Chondrocyte (in vitro differentiated cells): Measurements from ENCODE around the gene LRMDA. TPM values are rescaled to one million over a fixed set of nuclear protein-coding genes. Genes with fewer than 3 reads are reported as not detected.
"Not testable (repeated sequence)": the region's sequence is repeated elsewhere in the genome, so short reads cannot be mapped to it uniquely, and the experiment has no call there.

Source experiments
- DNase-seq: peaks from one replicate; pipeline ENCODE4 v3.0.0; 2021; ENCODE audit warnings: mixed read lengths, low spot score
- H3K27ac Mint-ChIP-seq: one replicate; pipeline ENCODE4 v1.8.0; 2021; ENCODE audit warnings: mild to moderate bottlenecking, moderate library complexity, mixed read lengths; ENCODE audit not compliant: unreplicated experiment
- H3K27me3 Mint-ChIP-seq: 2 replicates; pipeline ENCODE4 v1.8.0; 2021; ENCODE audit warnings: low read depth, mixed read lengths
- H3K36me3 Mint-ChIP-seq: 2 replicates; pipeline ENCODE4 v1.8.0; 2021; ENCODE audit warnings: low read depth, mixed read lengths
- H3K4me1 Mint-ChIP-seq: 2 replicates; pipeline ENCODE4 v1.8.0; 2021; ENCODE audit warnings: low read depth, mild to moderate bottlenecking, mixed read lengths
- H3K4me3 Mint-ChIP-seq: one replicate; pipeline ENCODE4 v1.8.0; 2021; ENCODE audit warnings: mild to moderate bottlenecking, moderate library complexity, mixed read lengths; ENCODE audit not compliant: unreplicated experiment
- H3K9me3 Mint-ChIP-seq: 2 replicates; pipeline ENCODE4 v1.8.0; 2021; ENCODE audit warnings: low read depth, mixed read lengths
- total RNA-seq: library from RNA; stranded (reverse); gene quantifications from 3 replicates; pipeline ENCODE4 v1.2.1, GENCODE V29; 2021
- TF ChIP-seq, protein P1 (sequence below): fragments of 200-600 bp; sonication (generic); IDR thresholded peaks from 2 replicates; pipeline ENCODE4 v1.5.0; 2021; ENCODE audit warnings: antibody characterized with exemption, mild to moderate bottlenecking, moderate library complexity

Gene LRMDA
- total RNA-seq, 1 donor from 2014 or later = 2.8 TPM

DNA sequence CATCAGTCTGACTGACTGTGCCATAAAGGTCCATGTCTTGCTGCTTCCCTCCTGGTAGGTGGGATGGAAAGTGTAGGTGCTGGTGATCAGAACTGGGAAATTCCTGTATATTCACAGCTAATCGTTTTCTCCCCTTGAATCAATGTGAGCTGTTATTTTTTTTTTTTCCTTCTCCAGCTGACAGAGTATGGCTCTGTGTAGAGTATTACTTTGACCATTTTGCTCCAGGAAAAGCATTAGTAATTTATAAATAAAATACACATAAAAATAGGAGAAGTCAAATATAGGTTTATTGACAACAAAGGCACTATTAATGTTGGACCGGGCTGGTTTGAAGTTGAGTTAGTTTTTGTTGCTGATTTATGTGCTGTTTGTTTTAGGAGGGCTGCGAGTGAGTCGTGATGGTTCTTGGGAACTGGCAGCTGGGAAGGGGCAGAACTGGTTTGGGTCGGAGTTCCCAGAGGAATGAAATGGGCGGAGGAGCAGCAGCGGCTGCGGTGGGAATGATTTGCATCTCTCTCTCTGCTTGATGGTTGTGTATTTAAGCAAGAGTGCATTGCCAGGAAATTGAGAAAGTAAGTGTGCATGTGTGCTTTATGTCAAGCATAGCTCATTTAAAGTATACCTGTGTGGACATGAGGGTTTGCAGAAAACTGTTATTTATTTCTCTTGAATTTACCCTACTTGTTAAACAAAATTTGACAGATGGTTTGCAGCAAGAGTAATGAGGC, 80.9 kb downstream of the LRMDA start:
- no peak for DNase-seq
- Mint-ChIP-seq H3K27me3 (peaks cover 24% of the 10 kb centered on the region), H3K9me3 (peaks cover 3% of the 10 kb centered on the region), H3K27ac (no peak overlapping the region), H3K4me1 (peaks cover 25% of the 10 kb centered on the region), H3K36me3 (peaks cover 3% of the 10 kb centered on the region), H3K4me3 (peak overlapping the region; percentile 17)
- TF ChIP-seq, protein P1, sequence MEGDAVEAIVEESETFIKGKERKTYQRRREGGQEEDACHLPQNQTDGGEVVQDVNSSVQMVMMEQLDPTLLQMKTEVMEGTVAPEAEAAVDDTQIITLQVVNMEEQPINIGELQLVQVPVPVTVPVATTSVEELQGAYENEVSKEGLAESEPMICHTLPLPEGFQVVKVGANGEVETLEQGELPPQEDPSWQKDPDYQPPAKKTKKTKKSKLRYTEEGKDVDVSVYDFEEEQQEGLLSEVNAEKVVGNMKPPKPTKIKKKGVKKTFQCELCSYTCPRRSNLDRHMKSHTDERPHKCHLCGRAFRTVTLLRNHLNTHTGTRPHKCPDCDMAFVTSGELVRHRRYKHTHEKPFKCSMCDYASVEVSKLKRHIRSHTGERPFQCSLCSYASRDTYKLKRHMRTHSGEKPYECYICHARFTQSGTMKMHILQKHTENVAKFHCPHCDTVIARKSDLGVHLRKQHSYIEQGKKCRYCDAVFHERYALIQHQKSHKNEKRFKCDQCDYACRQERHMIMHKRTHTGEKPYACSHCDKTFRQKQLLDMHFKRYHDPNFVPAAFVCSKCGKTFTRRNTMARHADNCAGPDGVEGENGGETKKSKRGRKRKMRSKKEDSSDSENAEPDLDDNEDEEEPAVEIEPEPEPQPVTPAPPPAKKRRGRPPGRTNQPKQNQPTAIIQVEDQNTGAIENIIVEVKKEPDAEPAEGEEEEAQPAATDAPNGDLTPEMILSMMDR = no peak

DNA sequence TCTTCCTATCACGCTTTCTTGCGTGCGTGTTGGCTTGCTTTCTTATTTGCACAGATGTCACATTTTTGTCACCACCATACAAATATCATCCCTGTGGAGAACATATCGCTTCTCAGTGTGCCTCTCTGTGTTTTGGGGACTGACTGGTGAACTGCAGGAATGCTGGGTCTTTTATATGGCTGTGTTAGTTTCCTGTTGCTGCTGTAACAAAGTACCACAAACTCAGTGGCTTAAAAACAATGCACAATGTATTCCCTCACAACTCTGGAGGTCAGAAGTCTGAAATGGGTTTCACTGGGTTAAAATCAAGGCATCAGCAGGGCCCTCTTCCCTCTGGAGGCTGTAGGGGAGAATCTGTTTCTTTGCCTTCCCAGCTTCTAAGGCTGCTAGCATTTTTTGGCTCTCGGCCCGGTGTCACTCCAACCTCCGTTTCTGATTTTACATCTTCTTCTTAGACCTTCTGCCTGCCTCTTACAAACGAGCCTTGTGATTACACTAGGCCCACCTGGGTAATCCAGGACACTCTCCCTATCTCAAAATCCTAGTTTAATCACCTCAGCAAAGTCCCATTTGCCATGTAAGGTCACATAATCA, 82.0 kb downstream of the LRMDA start:
- H3K27me3 Mint-ChIP-seq = peaks cover 34% of the 10 kb centered on the region

DNA sequence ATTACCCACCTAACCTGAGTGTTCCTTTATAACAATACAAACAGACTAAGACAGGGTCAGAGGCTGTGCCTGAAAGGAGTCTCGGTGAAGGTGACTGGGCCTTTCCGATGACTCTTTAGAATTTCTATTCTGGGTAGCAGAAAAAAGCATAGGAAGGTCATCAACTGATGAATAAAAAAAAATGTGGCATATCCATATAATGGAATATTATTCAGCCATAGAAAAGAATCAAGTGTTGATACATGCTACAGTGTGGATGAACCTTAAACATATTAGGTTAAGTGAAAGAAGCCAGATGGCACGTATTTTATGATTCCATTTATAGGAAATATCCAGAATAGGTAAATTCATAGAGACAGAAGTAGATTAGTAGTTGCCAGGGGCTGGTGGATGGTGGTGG, 83.4 kb downstream of the LRMDA start:
- TF ChIP-seq, protein P1 = no peak
- peaks cover 12% of the 10 kb centered on the region for H3K4me1 Mint-ChIP-seq
- no peak overlapping the region for H3K27ac Mint-ChIP-seq
- no peak for DNase-seq
- H3K27me3 Mint-ChIP-seq = peaks cover 45% of the 10 kb centered on the region
- H3K9me3 Mint-ChIP-seq = peaks cover 3% of the 10 kb centered on the region
- peaks cover 7% of the 10 kb centered on the region for H3K36me3 Mint-ChIP-seq
- H3K4me3 Mint-ChIP-seq = no peak overlapping the region

More for the DNA sequence above, 82.0 kb downstream of the LRMDA start:
- Mint-ChIP-seq H3K9me3 (peaks cover 3% of the 10 kb centered on the region), H3K36me3 (peaks cover 5% of the 10 kb centered on the region), H3K27ac (no peak overlapping the region), H3K4me1 (peaks cover 19% of the 10 kb centered on the region), H3K4me3 (no peak overlapping the region)
- no peak for DNase-seq
- TF ChIP-seq, protein P1 = no peak

DNA sequence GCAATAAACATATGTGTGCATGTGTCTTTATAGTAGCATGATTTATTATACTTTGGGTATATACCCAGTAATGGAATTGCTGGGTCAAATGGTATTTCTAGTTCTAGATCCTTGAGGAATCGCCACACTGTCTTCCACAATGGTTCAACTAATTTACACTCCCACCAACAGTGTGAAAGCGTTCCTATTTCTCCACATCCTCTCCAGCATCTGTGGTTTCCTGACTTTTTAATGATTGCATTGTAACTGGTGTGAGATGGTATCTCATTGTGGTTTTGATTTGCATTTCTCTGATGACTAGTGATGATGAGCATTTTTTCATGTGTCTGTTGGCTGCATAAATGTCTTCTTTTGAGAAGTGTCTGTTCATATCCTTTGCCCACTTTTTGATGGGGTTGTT, 84.7 kb downstream of the LRMDA start:
- H3K4me1 Mint-ChIP-seq = peaks cover 12% of the 10 kb centered on the region
- H3K36me3 Mint-ChIP-seq, H3K4me3 Mint-ChIP-seq, H3K9me3 Mint-ChIP-seq, DNase-seq, H3K27ac Mint-ChIP-seq: not testable (repeated sequence)
- H3K27me3 Mint-ChIP-seq = peaks cover 46% of the 10 kb centered on the region

DNA sequence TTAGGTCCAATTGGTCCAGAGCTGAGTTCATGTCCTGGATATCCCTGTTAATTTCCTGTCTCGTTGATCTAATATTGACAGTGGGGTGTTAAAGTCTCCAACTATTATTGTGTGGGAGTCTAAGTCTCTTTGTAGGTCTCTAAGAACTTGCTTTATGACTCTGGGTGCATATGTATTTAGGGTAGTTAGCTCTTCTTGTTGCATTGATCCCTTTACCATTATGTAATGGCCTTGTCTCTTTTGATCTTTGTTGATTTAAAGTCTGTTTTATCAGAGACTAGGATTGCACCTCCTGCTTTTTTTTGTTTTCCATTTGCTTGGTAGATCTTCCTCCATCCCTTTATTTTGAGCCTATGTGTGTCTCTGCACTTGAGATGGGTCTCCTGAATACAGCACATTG, 87.8 kb downstream of the LRMDA start:
- peaks cover 48% of the 10 kb centered on the region for H3K27me3 Mint-ChIP-seq
- H3K36me3 Mint-ChIP-seq, DNase-seq: not testable (repeated sequence)

DNA sequence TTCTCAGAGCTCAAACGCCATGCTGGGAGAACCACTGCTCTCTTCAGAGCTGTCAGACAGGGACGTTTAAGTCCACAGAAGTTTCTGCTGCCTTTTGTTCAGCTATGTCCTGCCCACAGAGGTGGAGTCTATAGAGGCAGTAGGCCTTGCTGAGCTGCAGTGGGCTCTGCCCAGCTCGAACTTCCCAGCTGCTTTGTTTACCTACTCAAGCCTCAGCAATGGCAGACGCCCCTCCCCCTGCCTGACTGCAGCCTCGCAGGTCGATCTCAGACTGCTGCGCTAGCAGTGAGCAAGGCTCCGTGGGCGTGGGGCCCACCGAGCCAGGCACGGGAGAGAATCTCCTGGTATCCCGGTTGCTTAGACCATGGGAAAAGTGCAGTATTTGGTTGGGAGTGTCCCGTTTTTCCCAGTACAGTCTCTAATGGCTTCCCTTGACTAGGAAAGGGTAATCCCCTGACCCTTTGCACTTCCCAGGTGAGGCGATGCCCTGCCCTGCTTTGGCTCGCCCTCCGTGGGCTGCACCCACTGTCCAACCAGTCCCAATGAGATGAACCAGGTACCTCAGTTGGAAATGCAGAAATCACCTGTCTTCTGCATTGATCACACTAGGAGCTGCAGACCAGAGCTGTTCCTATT, 89.9 kb downstream of the LRMDA start:
- not testable (repeated sequence) for H3K9me3 Mint-ChIP-seq, H3K4me1 Mint-ChIP-seq, H3K4me3 Mint-ChIP-seq, H3K36me3 Mint-ChIP-seq, H3K27ac Mint-ChIP-seq, DNase-seq
- peaks cover 50% of the 10 kb centered on the region for H3K27me3 Mint-ChIP-seq

More for the DNA sequence above, 87.8 kb downstream of the LRMDA start:
- H3K9me3 Mint-ChIP-seq, H3K4me3 Mint-ChIP-seq, H3K27ac Mint-ChIP-seq, H3K4me1 Mint-ChIP-seq: not testable (repeated sequence)
